ENCODE results near the gene AP4B1.

DNA sequence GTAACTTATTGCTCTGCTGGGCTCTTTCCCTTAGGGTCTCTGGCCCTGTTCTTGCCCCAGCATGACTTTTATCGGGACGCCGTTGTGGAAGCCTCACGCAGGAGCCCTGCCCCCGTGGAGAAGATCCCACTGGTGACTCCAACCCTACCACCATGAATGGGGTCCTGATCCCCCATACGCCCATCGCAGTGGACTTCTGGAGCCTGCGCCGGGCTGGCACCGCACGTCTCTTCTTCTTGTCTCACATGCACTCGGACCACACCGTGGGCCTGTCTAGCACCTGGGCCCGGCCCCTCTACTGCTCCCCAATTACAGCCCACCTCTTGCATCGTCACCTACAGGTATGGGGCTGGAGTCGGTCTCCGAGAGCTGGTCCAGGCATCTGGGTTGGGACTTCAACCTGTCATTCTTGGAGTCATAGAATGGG lies 849 bp upstream of the AP4B1 start:
- TF ChIP-seq, protein P1, sequence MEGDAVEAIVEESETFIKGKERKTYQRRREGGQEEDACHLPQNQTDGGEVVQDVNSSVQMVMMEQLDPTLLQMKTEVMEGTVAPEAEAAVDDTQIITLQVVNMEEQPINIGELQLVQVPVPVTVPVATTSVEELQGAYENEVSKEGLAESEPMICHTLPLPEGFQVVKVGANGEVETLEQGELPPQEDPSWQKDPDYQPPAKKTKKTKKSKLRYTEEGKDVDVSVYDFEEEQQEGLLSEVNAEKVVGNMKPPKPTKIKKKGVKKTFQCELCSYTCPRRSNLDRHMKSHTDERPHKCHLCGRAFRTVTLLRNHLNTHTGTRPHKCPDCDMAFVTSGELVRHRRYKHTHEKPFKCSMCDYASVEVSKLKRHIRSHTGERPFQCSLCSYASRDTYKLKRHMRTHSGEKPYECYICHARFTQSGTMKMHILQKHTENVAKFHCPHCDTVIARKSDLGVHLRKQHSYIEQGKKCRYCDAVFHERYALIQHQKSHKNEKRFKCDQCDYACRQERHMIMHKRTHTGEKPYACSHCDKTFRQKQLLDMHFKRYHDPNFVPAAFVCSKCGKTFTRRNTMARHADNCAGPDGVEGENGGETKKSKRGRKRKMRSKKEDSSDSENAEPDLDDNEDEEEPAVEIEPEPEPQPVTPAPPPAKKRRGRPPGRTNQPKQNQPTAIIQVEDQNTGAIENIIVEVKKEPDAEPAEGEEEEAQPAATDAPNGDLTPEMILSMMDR (IDR thresholded peaks at IDR 0.05; ENCODE audit: low read length): no peak
- no peak for TF ChIP-seq EZH2phosphoT487 (IDR thresholded peaks at IDR 0.05; ENCODE audit: low read length)
